HepG2 (cell line): ENCODE data around the gene MAP2K5. TPM values are rescaled to one million over a fixed set of nuclear protein-coding genes. Genes with fewer than 3 reads are reported as not detected.

ENCODE experiments used
- ATAC-seq: fragments of 200-7000 bp; cut with Tn5 transposase; 3 replicates; pipeline ENCODE4 v1.9.1; 2020; ENCODE audit warnings: mild to moderate bottlenecking, moderate library complexity
- BruUV-seq: library from RNA; stranded (reverse); fragments of 400-500 nt; replicated peaks from 2 replicates; lab custom pipeline; 2021; lab: Mats Ljungman, UMichigan
- CTCF ChIA-PET: fragments of 300-600 bp; formaldehyde crosslinking; extraction: SDS; loops from one replicate; lab custom pipeline; 2021; ENCODE audit warnings: low total read pairs, inconsistent platforms, low intra/inter-chr PET ratio; lab: Yijun Ruan, JAX
- POLR2A ChIA-PET: fragments of 350-600 bp; sonication (Branson Sonifier 250); formaldehyde crosslinking; loops from one replicate; lab custom pipeline; 2020; ENCODE audit warnings: antibody characterized with exemption, inconsistent platforms; lab: Yijun Ruan, JAX
- DNase-seq: peaks from one replicate; pipeline ENCODE4 v3.0.0-alpha.2; 2015; ENCODE audit warnings: low spot score
- FAIRE-seq: peaks from 3 replicates; lab custom pipeline; 2011; peaks lifted over from hg19 to GRCh38; lab: Jason Lieb, UNC
- H2AFZ ChIP-seq: one replicate; pipeline ENCODE4 v1.6.1; 2011; ENCODE audit warnings: low read length, inconsistent platforms
- H3K27ac ChIP-seq: fragments of 300-600 bp; 3 replicates; pipeline ENCODE4 v1.8.0; 2011; ENCODE audit warnings: mixed run types, mild to moderate bottlenecking, mixed read lengths, low read length, inconsistent platforms; ENCODE audit not compliant: insufficient read depth; ENCODE audit errors: extremely low read length
- H3K27me3 ChIP-seq, 2 experiments: fragments of 200-600 bp in 1 of 2; 2 replicates in 1 of 2; 3 replicates in 1 of 2; pipeline versions ENCODE4 v1.6.0 to v1.8.0; 2011; ENCODE audit warnings: low read length in 2 of 2, mild to moderate bottlenecking in 2 of 2, moderate library complexity in 2 of 2, inconsistent platforms in 1 of 2; ENCODE audit not compliant: insufficient read depth in 2 of 2, control insufficient read depth in 1 of 2
- H3K36me3 ChIP-seq, 2 experiments: fragments of 200-600 bp in 1 of 2; replicated peaks in 1 of 2; 2 replicates in 1 of 2; 3 replicates in 1 of 2; pipeline versions ENCODE4 v1.5.1 to v1.8.0; 2011; ENCODE audit warnings: low read length in 2 of 2, inconsistent platforms in 1 of 2; ENCODE audit not compliant: insufficient read depth in 2 of 2, control insufficient read depth in 1 of 2
- H3K4me1 ChIP-seq: 2 replicates; pipeline ENCODE4 v1.5.1; 2012; ENCODE audit warnings: low read length, inconsistent platforms; ENCODE audit not compliant: insufficient read depth
- H3K4me2 ChIP-seq: 2 replicates; pipeline ENCODE4 v1.6.0; 2011; ENCODE audit warnings: low read depth, low read length, inconsistent platforms
- H3K4me3 ChIP-seq, 3 experiments: fragments of 200-600 bp in 1 of 3; sonication (generic), shearing (Covaris generic) in 1 of 3; replicated peaks in 1 of 3; 2 replicates each; pipeline ENCODE4 v1.5.1; 2011 to 2016; ENCODE audit warnings: low read length in 3 of 3, inconsistent platforms in 2 of 3, low read depth in 2 of 3, mild to moderate bottlenecking in 2 of 3, control low read depth in 1 of 3, mixed read lengths in 1 of 3; ENCODE audit not compliant: insufficient read depth in 1 of 3
- H3K79me2 ChIP-seq: one replicate; pipeline ENCODE4 v1.6.1; 2011; ENCODE audit warnings: low read length, inconsistent platforms; ENCODE audit not compliant: insufficient read depth
- H3K9ac ChIP-seq: 2 replicates; pipeline ENCODE4 v1.6.0; 2011; ENCODE audit warnings: mild to moderate bottlenecking, low read depth, low read length, inconsistent platforms; ENCODE audit not compliant: insufficient read depth
- H3K9me3 ChIP-seq: 2 replicates; pipeline ENCODE4 v1.5.1; 2012; ENCODE audit warnings: mild to moderate bottlenecking, low read length
- H4K20me1 ChIP-seq: 2 replicates; pipeline ENCODE4 v1.6.0; 2011; ENCODE audit warnings: inconsistent platforms, mild to moderate bottlenecking, low read length, moderate library complexity; ENCODE audit not compliant: insufficient read depth
- ADNP ChIP-seq: sonication (generic); formaldehyde crosslinking; IDR thresholded peaks from 2 replicates; pipeline ENCODE4 v1.4.0; 2020; ENCODE audit warnings: missing genetic modification reagents
- CENPT ChIP-seq: sonication (generic); formaldehyde crosslinking; IDR thresholded peaks from 2 replicates; pipeline ENCODE4 v1.8.0; 2022; ENCODE audit warnings: low read depth, mild to moderate bottlenecking, moderate library complexity, missing genetic modification reagents
- HES4 ChIP-seq: sonication (generic); formaldehyde crosslinking; IDR thresholded peaks from 2 replicates; pipeline ENCODE4 v1.9.0; 2021; ENCODE audit warnings: mild to moderate bottlenecking, missing genetic modification reagents, borderline replicate concordance
- HMG20B ChIP-seq: conservative IDR thresholded peaks from 2 replicates; pipeline ENCODE4 v1.6.1; 2016; ENCODE audit warnings: missing genetic modification reagents, missing compliant biosample characterization
- NCOA2 ChIP-seq: sonication (generic); formaldehyde crosslinking; IDR thresholded peaks from 2 replicates; pipeline ENCODE4 v1.8.0; 2022; ENCODE audit warnings: inconsistent platforms
- RFXAP ChIP-seq: sonication (generic); formaldehyde crosslinking; IDR thresholded peaks from 2 replicates; pipeline ENCODE4 v1.4.0; 2020; ENCODE audit warnings: missing genetic modification reagents, borderline replicate concordance
- SP140L ChIP-seq: sonication (generic); formaldehyde crosslinking; IDR thresholded peaks from 2 replicates; pipeline ENCODE4 v1.4.0; 2020; ENCODE audit warnings: missing genetic modification reagents, borderline replicate concordance
- ZBTB7A ChIP-seq: sonication (generic); formaldehyde crosslinking; IDR thresholded peaks from 2 replicates; pipeline ENCODE4 v1.8.0; 2022; ENCODE audit warnings: mild to moderate bottlenecking, missing genetic modification reagents
- ZNF232 ChIP-seq: sonication (generic); formaldehyde crosslinking; IDR thresholded peaks from 2 replicates; pipeline ENCODE4 v1.4.0; 2020; ENCODE audit warnings: missing genetic modification reagents, borderline replicate concordance
- ZNF317 ChIP-seq: sonication (generic); formaldehyde crosslinking; IDR thresholded peaks from 2 replicates; pipeline ENCODE4 v1.5.0; 2020; ENCODE audit warnings: mild to moderate bottlenecking, missing genetic modification reagents
- ZNF550 ChIP-seq: sonication (generic); formaldehyde crosslinking; IDR thresholded peaks from 2 replicates; pipeline ENCODE4 v1.4.0; 2020; ENCODE audit warnings: mild to moderate bottlenecking, missing genetic modification reagents, borderline replicate concordance
- ZNF558 ChIP-seq: sonication (generic); formaldehyde crosslinking; IDR thresholded peaks from 2 replicates; pipeline ENCODE4 v1.9.0; 2022; ENCODE audit warnings: mild to moderate bottlenecking, missing genetic modification reagents, borderline replicate concordance
- ZNF619 ChIP-seq: sonication (generic); formaldehyde crosslinking; IDR thresholded peaks from 2 replicates; pipeline ENCODE4 v1.4.0; 2020; ENCODE audit warnings: mild to moderate bottlenecking, missing genetic modification reagents
- ZSCAN12 ChIP-seq: sonication (generic); formaldehyde crosslinking; IDR thresholded peaks from 2 replicates; pipeline ENCODE4 v1.9.0; 2021; ENCODE audit warnings: mild to moderate bottlenecking, missing genetic modification reagents
- ZSCAN25 ChIP-seq: sonication (generic); formaldehyde crosslinking; IDR thresholded peaks from 2 replicates; pipeline ENCODE4 v1.8.0; 2022; ENCODE audit warnings: mild to moderate bottlenecking, missing genetic modification reagents
- ZXDC ChIP-seq: sonication (generic); formaldehyde crosslinking; IDR thresholded peaks from 2 replicates; pipeline ENCODE4 v1.5.0; 2020; ENCODE audit warnings: mild to moderate bottlenecking, missing genetic modification reagents
- WGBS: methylation state at CpG from one replicate; pipeline ENCODE4 v1.1.6; 2017; ENCODE audit warnings: low lambda C conversion rate; 5-methylcytosine and 5-hydroxymethylcytosine counted together
- in situ Hi-C: cut with HindIII; loops from 2 replicates; pipeline ENCODE4 v1.10.0; 2017; ENCODE audit warnings: low pct_unique_long_range_greater_than_20kb; ENCODE audit not compliant: extremely low pct_ligation_motif_present
- intact Hi-C: fragments of 100-400 bp; cut with micrococcal nuclease; formaldehyde crosslinking; loops from one replicate; pipeline ENCODE4 v1.10.0; 2022; ENCODE audit not compliant: unreplicated experiment
- polyA plus RNA-seq, 8 experiments: library from polyadenylated mRNA; depleted of rRNA in 3 of 8; stranded (reverse) in 7 of 8; unstranded in 1 of 8; fragments of >200 nt; fragmentation: Illumina TruSeq in 4 of 8; extraction: Trizol in 4 of 8; gene quantifications; 2 replicates each; pipeline versions ENCODE4 v1.2.1 to v1.2.3, GENCODE V29; 2011 to 2016; ENCODE audit warnings: low read depth in 4 of 8, missing spikeins in 1 of 8, mixed read lengths in 1 of 8; ENCODE audit not compliant: insufficient read depth in 1 of 8
- total RNA-seq, 5 experiments: library from RNA; depleted of rRNA; stranded (reverse); fragments of >200 nt; fragmentation: Illumina TruSeq; extraction: Trizol; gene quantifications; 2 replicates each; pipeline ENCODE4 v1.2.3, GENCODE V29; 2016; ENCODE audit warnings: low read depth in 1 of 5

The MAP2K5 gene
- total and polyA plus RNA-seq, 2 of the 13 experiments (the other 11 are each of a cell fraction or from before 2014, with no cell fraction given) = 4.0 to 4.3 TPM

GRCh38 chr15:67782691-67782991 lies 240.1 kb downstream of the MAP2K5 start:
- no peaks in the 10 kb centered on the region for H3K9me3 ChIP-seq
- H3K4me3 ChIP-seq = no peak overlapping the region
- intact Hi-C loops (no loop called here), in situ Hi-C loops (no loop called here)
- H3K36me3 ChIP-seq = no peaks in the 10 kb centered on the region; a peak in 2 of 5 replicates
- no peak overlapping the region for H2AFZ ChIP-seq
- no peak overlapping the region for H3K27ac ChIP-seq
- TF ChIP-seq ZSCAN12 (CRISPR knock-in tag) (no peak), ZNF232 (CRISPR knock-in tag) (no peak), ZNF317 (CRISPR knock-in tag) (no peak), ZNF619 (CRISPR knock-in tag) (no peak), CENPT (CRISPR knock-in tag) (no peak), ZXDC (CRISPR knock-in tag) (no peak), SP140L (CRISPR knock-in tag) (no peak), ZNF550 (CRISPR knock-in tag) (no peak), RFXAP (CRISPR knock-in tag) (no peak), HMG20B (no peak), ADNP (no peak), ZBTB7A (no peak), ZNF558 (CRISPR knock-in tag) (no peak), NCOA2 (CRISPR knock-in tag) (no peak), HES4 (no peak), ZSCAN25 (CRISPR knock-in tag) (no peak)
- DNase-seq (no peak), FAIRE-seq (no peak), ATAC-seq (no peak)
- ChIA-PET CTCF (no interaction called here), POLR2A (no interaction called here)
- H4K20me1 ChIP-seq = no peaks in the 10 kb centered on the region
- H3K79me2 ChIP-seq = no peaks in the 10 kb centered on the region
- no TSS peak for BruUV-seq
- H3K4me2 ChIP-seq = no peak overlapping the region
- WGBS = 84% methylated on average over 7 of the region's 7 CpGs
- no peaks in the 10 kb centered on the region for H3K27me3 ChIP-seq
- H3K4me1 ChIP-seq = no peaks in the 10 kb centered on the region
- H3K9ac ChIP-seq = no peak overlapping the region
